Mesodermal cell (in vitro differentiated cells): ENCODE measurements around the gene JAK3.

ENCODE experiments used
- H3K27ac ChIP-seq: 2 replicates; pipeline ENCODE4 v1.7.0; 2013; ENCODE audit warnings: mild to moderate bottlenecking, low read depth, low read length, moderate library complexity; ENCODE audit not compliant: severe bottlenecking
- H3K36me3 ChIP-seq: 2 replicates; pipeline ENCODE4 v1.7.1; 2013; ENCODE audit warnings: mild to moderate bottlenecking, low read length, moderate library complexity; ENCODE audit not compliant: control insufficient read depth, insufficient read depth
- H3K4me1 ChIP-seq: one replicate; pipeline ENCODE4 v1.7.1; 2013; ENCODE audit warnings: mild to moderate bottlenecking, low read length; ENCODE audit not compliant: insufficient read depth, control insufficient read depth, poor library complexity, severe bottlenecking
- H3K4me3 ChIP-seq: 2 replicates; pipeline ENCODE4 v1.7.0; 2013; ENCODE audit warnings: low read length, control low read depth, mild to moderate bottlenecking; ENCODE audit not compliant: insufficient read depth, poor library complexity, severe bottlenecking; ENCODE audit errors: extremely low read depth
- H3K9me3 ChIP-seq: 2 replicates; pipeline ENCODE4 v1.7.1; 2013; ENCODE audit warnings: mild to moderate bottlenecking, low read length, moderate library complexity; ENCODE audit not compliant: control insufficient read depth
- WGBS, 2 experiments: methylation state at CpG; one replicate each; pipeline ENCODE4 v1.1.5; 2013; ENCODE audit warnings: missing lambda C conversion rate in 2 of 2; ENCODE audit not compliant: insufficient coverage in 2 of 2; 5-methylcytosine and 5-hydroxymethylcytosine counted together

The JAK3 gene

GRCh38 chr19:17836530-17836929 lies 11.3 kb downstream of the JAK3 start:
- H3K4me1 ChIP-seq = no peaks in the 10 kb centered on the region
- WGBS, 2 experiments = 73 to 84% methylated on average over 4 of the region's 4 CpGs
- H3K9me3 ChIP-seq = no peaks in the 10 kb centered on the region
- H3K27ac ChIP-seq = no peak overlapping the region
- no peaks in the 10 kb centered on the region for H3K36me3 ChIP-seq
- H3K4me3 ChIP-seq = no peak overlapping the region

- 85 to 90% methylated on average over 3 to 6 of the region's 8 CpGs for WGBS, 2 experiments
- H3K36me3 ChIP-seq = no peaks in the 10 kb centered on the region
- no peaks in the 10 kb centered on the region for H3K4me1 ChIP-seq
- no peak overlapping the region for H3K27ac ChIP-seq
- H3K9me3 ChIP-seq = no peaks in the 10 kb centered on the region
- no peak overlapping the region for H3K4me3 ChIP-seq
Measured at GRCh38 chr19:17835182-17836006, 12.4 kb downstream of the JAK3 start.

GRCh38 chr19:17834350-17835181 lies 13.2 kb downstream of the JAK3 start:
- no peaks in the 10 kb centered on the region for H3K4me1 ChIP-seq
- H3K36me3 ChIP-seq = no peaks in the 10 kb centered on the region
- no peak overlapping the region for H3K27ac ChIP-seq
- no peak overlapping the region for H3K4me3 ChIP-seq
- H3K9me3 ChIP-seq = no peaks in the 10 kb centered on the region
- 73 to 89% methylated on average over 14 to 24 of the region's 27 CpGs for WGBS, 2 experiments

GRCh38 chr19:17832443-17833208 lies 15.2 kb downstream of the JAK3 start:
- Histone ChIP-seq H3K36me3 (no peaks in the 10 kb centered on the region), H3K4me3 (no peak overlapping the region), H3K27ac (no peak overlapping the region), H3K4me1 (no peaks in the 10 kb centered on the region), H3K9me3 (no peaks in the 10 kb centered on the region)
- WGBS, 2 experiments = 94 to 95% methylated on average over 14 to 15 of the region's 17 CpGs

GRCh38 chr19:17831419-17831888 lies 16.3 kb downstream of the JAK3 start:
- Histone ChIP-seq H3K36me3 (no peaks in the 10 kb centered on the region), H3K4me1 (no peaks in the 10 kb centered on the region), H3K27ac (no peak overlapping the region), H3K9me3 (no peaks in the 10 kb centered on the region), H3K4me3 (no peak overlapping the region)
- 91 to 94% methylated on average over 22 of the region's 25 CpGs for WGBS, 2 experiments

GRCh38 chr19:17830567-17831418 lies 17.0 kb downstream of the JAK3 start:
- Histone ChIP-seq H3K36me3 (no peaks in the 10 kb centered on the region), H3K4me3 (peak overlapping the region; percentile 30), H3K27ac (peak overlapping the region; percentile 49), H3K4me1 (no peaks in the 10 kb centered on the region), H3K9me3 (no peaks in the 10 kb centered on the region)
- 40 to 50% methylated on average over 35 to 43 of the region's 50 CpGs for WGBS, 2 experiments

- Histone ChIP-seq H3K9me3 (no peaks in the 10 kb centered on the region), H3K36me3 (no peaks in the 10 kb centered on the region), H3K4me1 (no peaks in the 10 kb centered on the region), H3K4me3 (peak overlapping the region; percentile 30), H3K27ac (peak overlapping the region; percentile 49)
- 9 to 15% methylated on average over 10 to 23 of the region's 29 CpGs for WGBS, 2 experiments
Measured at GRCh38 chr19:17829855-17830566, 17.8 kb downstream of the JAK3 start.

- no peaks in the 10 kb centered on the region for H3K4me1 ChIP-seq
- no peak overlapping the region for H3K27ac ChIP-seq
- no peak overlapping the region for H3K4me3 ChIP-seq
- H3K36me3 ChIP-seq = no peaks in the 10 kb centered on the region
- H3K9me3 ChIP-seq = no peaks in the 10 kb centered on the region
- 91% methylated on average over 12 to 13 of the region's 13 CpGs for WGBS, 2 experiments
Measured at GRCh38 chr19:17826508-17827056, 21.2 kb downstream of the JAK3 start.

GRCh38 chr19:17824339-17824738 lies 23.4 kb downstream of the JAK3 start:
- Histone ChIP-seq H3K27ac (no peak overlapping the region), H3K9me3 (no peaks in the 10 kb centered on the region), H3K4me3 (no peak overlapping the region), H3K36me3 (no peaks in the 10 kb centered on the region), H3K4me1 (no peaks in the 10 kb centered on the region)
- WGBS, 2 experiments = 72 to 80% methylated on average over 6 of the region's 8 CpGs
